H9 (cell line): Measurements from ENCODE around the gene CDH6. TPM values are rescaled to one million over a fixed set of nuclear protein-coding genes. Genes with fewer than 3 reads are reported as not detected.

Experiments used
- DNase-seq: peaks from one replicate; pipeline ENCODE4 v3.0.0-alpha.2; 2017
- H2AFZ ChIP-seq: one replicate; pipeline ENCODE4 v1.6.1; 2013; ENCODE audit warnings: mild to moderate bottlenecking, low read length, control low read depth, moderate library complexity
- H2AK5ac ChIP-seq: 2 replicates; pipeline ENCODE4 v1.6.1; 2013; ENCODE audit warnings: low read length, control low read depth, mixed read lengths; ENCODE audit not compliant: insufficient read length
- H2BK120ac ChIP-seq: one replicate; pipeline ENCODE4 v1.6.1; 2013; ENCODE audit warnings: low read depth, mild to moderate bottlenecking, low read length, control low read depth, inconsistent platforms; ENCODE audit not compliant: poor library complexity, severe bottlenecking
- H2BK12ac ChIP-seq: 2 replicates; pipeline ENCODE4 v1.6.1; 2013; ENCODE audit warnings: low read length, control low read depth, mixed read lengths, low read depth; ENCODE audit not compliant: insufficient read length
- H2BK15ac ChIP-seq: 2 replicates; pipeline ENCODE4 v1.6.1; 2013; ENCODE audit warnings: low read depth, low read length, control low read depth
- H2BK20ac ChIP-seq: one replicate; pipeline ENCODE4 v1.6.1; 2013; ENCODE audit warnings: low read depth, mild to moderate bottlenecking, low read length, control low read depth, inconsistent platforms; ENCODE audit not compliant: poor library complexity, severe bottlenecking
- H2BK5ac ChIP-seq: 2 replicates; pipeline ENCODE4 v1.6.1; 2013; ENCODE audit warnings: low read length, control low read depth, mixed read lengths; ENCODE audit not compliant: insufficient read length
- H3K14ac ChIP-seq: 2 replicates; pipeline ENCODE4 v1.6.1; 2013; ENCODE audit warnings: low read length, control low read depth; ENCODE audit not compliant: insufficient read depth
- H3K18ac ChIP-seq: 2 replicates; pipeline ENCODE4 v1.6.1; 2013; ENCODE audit warnings: low read depth, mild to moderate bottlenecking, mixed read lengths, low read length, control low read depth; ENCODE audit not compliant: insufficient read length
- H3K23ac ChIP-seq: 2 replicates; pipeline ENCODE4 v1.6.1; 2013; ENCODE audit warnings: low read length, control low read depth, mixed read lengths, low read depth; ENCODE audit not compliant: insufficient read length
- H3K23me2 ChIP-seq: 2 replicates; pipeline ENCODE4 v1.6.1; 2013; ENCODE audit warnings: low read depth, mild to moderate bottlenecking, mixed read lengths, low read length, control low read depth; ENCODE audit not compliant: insufficient read length, poor library complexity, severe bottlenecking
- H3K27ac ChIP-seq: 2 replicates; pipeline ENCODE4 v1.5.1; 2013; ENCODE audit warnings: low read length, control low read depth, mixed read lengths, low read depth; ENCODE audit not compliant: insufficient read length
- H3K27me3 ChIP-seq: 2 replicates; pipeline ENCODE4 v1.6.1; 2013; ENCODE audit warnings: low read length, control low read depth, inconsistent platforms; ENCODE audit not compliant: insufficient read depth
- H3K4ac ChIP-seq: 2 replicates; pipeline ENCODE4 v1.6.1; 2013; ENCODE audit warnings: low read depth, mild to moderate bottlenecking, control low read depth, inconsistent platforms, low read length, moderate library complexity
- H3K4me1 ChIP-seq: 2 replicates; pipeline ENCODE4 v1.6.1; 2013; ENCODE audit warnings: low read length, control low read depth, inconsistent platforms; ENCODE audit not compliant: insufficient read depth
- H3K4me2 ChIP-seq: 2 replicates; pipeline ENCODE4 v1.6.1; 2013; ENCODE audit warnings: low read length, control low read depth, mixed read lengths; ENCODE audit not compliant: insufficient read length, insufficient read depth
- H3K56ac ChIP-seq: 2 replicates; pipeline ENCODE4 v1.6.1; 2013; ENCODE audit warnings: low read depth, mild to moderate bottlenecking, mixed read lengths, low read length, control low read depth; ENCODE audit not compliant: insufficient read length
- H3K79me1 ChIP-seq: 2 replicates; pipeline ENCODE4 v1.6.1; 2013; ENCODE audit warnings: low read depth, mild to moderate bottlenecking, moderate library complexity, low read length, control low read depth, inconsistent platforms; ENCODE audit not compliant: insufficient read depth, poor library complexity, severe bottlenecking
- H3K79me2 ChIP-seq: 2 replicates; pipeline ENCODE4 v1.6.1; 2013; ENCODE audit warnings: low read length, control low read depth, inconsistent platforms; ENCODE audit not compliant: insufficient read depth
- H3K9ac ChIP-seq: 2 replicates; pipeline ENCODE4 v1.6.1; 2013; ENCODE audit warnings: low read length, control low read depth, mixed read lengths; ENCODE audit not compliant: insufficient read length; ENCODE audit errors: extremely low read depth
- H3K9me3 ChIP-seq: one replicate; pipeline ENCODE4 v1.6.1; 2013; ENCODE audit warnings: low read depth, low read length, inconsistent platforms; ENCODE audit not compliant: control insufficient read depth
- H3T11ph ChIP-seq: one replicate; pipeline ENCODE4 v1.6.1; 2013; ENCODE audit warnings: mild to moderate bottlenecking, low read length, control low read depth, inconsistent platforms
- H4K20me1 ChIP-seq: one replicate; pipeline ENCODE4 v1.6.1; 2013; ENCODE audit not compliant: control insufficient read depth, insufficient read length, insufficient read depth
- H4K5ac ChIP-seq: 2 replicates; pipeline ENCODE4 v1.6.1; 2013; ENCODE audit warnings: low read depth, mild to moderate bottlenecking, mixed read lengths, low read length, control low read depth; ENCODE audit not compliant: insufficient read length
- H4K8ac ChIP-seq: replicated peaks from 2 replicates; pipeline ENCODE4 v1.6.1; 2013; ENCODE audit warnings: low read length, control low read depth, mixed read lengths, low read depth; ENCODE audit not compliant: insufficient read length
- H4K91ac ChIP-seq: 2 replicates; pipeline ENCODE4 v1.6.1; 2013; ENCODE audit warnings: low read depth, mild to moderate bottlenecking, moderate library complexity, mixed read lengths, low read length, control low read depth; ENCODE audit not compliant: insufficient read length
- H3K27ac Mint-ChIP-seq, 3 experiments: 2 replicates in 2 of 3; 3 replicates in 1 of 3; pipeline ENCODE4 v1.8.0; 2020 to 2021; ENCODE audit warnings: mixed read lengths in 3 of 3, mild to moderate bottlenecking in 1 of 3, moderate library complexity in 1 of 3
- H3K27me3 Mint-ChIP-seq: 2 replicates; pipeline ENCODE4 v1.8.0; 2021; ENCODE audit warnings: low read depth, mild to moderate bottlenecking, moderate library complexity, mixed read lengths
- H3K36me3 Mint-ChIP-seq, 3 experiments: 2 replicates in 2 of 3; 3 replicates in 1 of 3; pipeline ENCODE4 v1.8.0; 2020 to 2021; ENCODE audit warnings: low read depth in 3 of 3, mixed read lengths in 3 of 3; ENCODE audit not compliant: insufficient read depth in 1 of 3
- H3K4me1 Mint-ChIP-seq, 2 experiments: 2 replicates each; pipeline ENCODE4 v1.8.0; 2020; ENCODE audit warnings: mixed read lengths in 2 of 2
- H3K4me3 Mint-ChIP-seq, 2 experiments: 2 replicates in 1 of 2; 3 replicates in 1 of 2; pipeline ENCODE4 v1.8.0; 2020 to 2021; ENCODE audit warnings: mild to moderate bottlenecking in 2 of 2, mixed read lengths in 2 of 2, moderate library complexity in 1 of 2
- H3K9me3 Mint-ChIP-seq, 2 experiments: 2 replicates in 1 of 2; 3 replicates in 1 of 2; pipeline ENCODE4 v1.8.0; 2020; ENCODE audit warnings: mild to moderate bottlenecking in 2 of 2, mixed read lengths in 2 of 2, moderate library complexity in 1 of 2
- CTCF ChIP-seq: fragments of 200-600 bp; sonication (generic); conservative IDR thresholded peaks from 3 replicates; pipeline ENCODE4 v1.8.0; 2021; ENCODE audit warnings: antibody characterized with exemption, mild to moderate bottlenecking
- WGBS: extraction: QIAGEN DNeasy Blood & Tissue Kit; methylation state at CpG from one replicate; pipeline ENCODE4 v1.1.7; 2013; ENCODE audit warnings: missing lambda C conversion rate, low lambda C conversion rate, mixed read lengths; ENCODE audit not compliant: insufficient read length; ENCODE audit errors: extremely low coverage; 5-methylcytosine and 5-hydroxymethylcytosine counted together
- total RNA-seq: library from RNA; stranded (reverse); gene quantifications from 2 replicates; pipeline ENCODE4 v1.2.1, GENCODE V29; 2021

The CDH6 gene
- total RNA-seq, 1 experiment from 2014 or later: 11.7 TPM

DNA sequence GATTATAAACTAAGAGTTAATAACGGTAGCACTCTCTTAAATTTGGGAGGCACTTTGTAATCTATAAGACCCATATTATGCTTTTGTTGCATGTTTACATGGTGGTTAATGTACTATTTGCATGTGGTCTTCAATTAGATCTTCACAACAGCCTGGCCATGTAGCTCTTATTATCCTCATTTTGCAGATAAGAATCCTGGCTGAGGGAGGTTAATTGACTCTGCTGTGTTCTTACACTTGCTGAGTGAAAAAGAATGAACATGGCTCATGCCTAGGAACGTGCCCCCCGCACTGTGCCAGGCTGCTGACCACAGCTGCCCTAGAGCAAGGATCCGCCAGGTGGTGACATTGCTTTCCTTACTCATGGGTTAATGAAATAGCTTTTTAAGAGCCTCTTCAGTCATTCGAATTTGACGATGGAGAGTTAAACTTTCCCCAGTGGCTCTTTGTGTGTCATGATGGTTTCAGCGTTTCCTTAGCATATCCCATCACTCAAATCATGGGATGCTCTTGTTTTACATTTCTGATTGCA lies 97.9 kb downstream of the CDH6 start:
- no peak overlapping the region for H3K4ac ChIP-seq
- peak; percentile 58 for DNase-seq
- peaks cover 3% of the 10 kb centered on the region; the same call in 1 of the 2 replicates for H3K4me1 ChIP-seq
- no CpG with 5 or more reads among the region's 7 CpGs for WGBS
- no peak overlapping the region for H2BK5ac ChIP-seq
- no peak overlapping the region for H2AK5ac ChIP-seq
- Mint-ChIP-seq H3K4me3 (no peak overlapping the region), H3K27ac (no peak overlapping the region; a peak in 1 of 7 replicates), H3K27me3 (no peaks in the 10 kb centered on the region), H3K9me3 (no peaks in the 10 kb centered on the region; a peak in 1 of 5 replicates), H3K4me1 (peaks cover 13 to 15% of the 10 kb centered on the region in 2 experiments; a peak in 3 of 4 replicates), H3K36me3 (no peaks in the 10 kb centered on the region)
- H4K20me1 ChIP-seq: no peaks in the 10 kb centered on the region
- H2BK120ac ChIP-seq: no peak overlapping the region
- H2BK15ac ChIP-seq: no peak overlapping the region
- H2AFZ ChIP-seq: no peak overlapping the region
- H2BK12ac ChIP-seq: no peak overlapping the region
- H3K23me2 ChIP-seq: no peaks in the 10 kb centered on the region
- no peak overlapping the region for H3K18ac ChIP-seq
- no peak overlapping the region for H3K4me2 ChIP-seq
- TF ChIP-seq CTCF: peak; percentile 57; the same call in 2 of the 3 replicates
- H3K14ac ChIP-seq: no peak overlapping the region
- no peak overlapping the region for H2BK20ac ChIP-seq
- no peak overlapping the region for H4K8ac ChIP-seq
- no peak overlapping the region for H3K23ac ChIP-seq
- H3K9ac ChIP-seq: no peak overlapping the region
- H3K56ac ChIP-seq: no peak overlapping the region
- no peak overlapping the region for H3K27ac ChIP-seq
- no peaks in the 10 kb centered on the region for H3K79me2 ChIP-seq
- no peaks in the 10 kb centered on the region for H3K9me3 ChIP-seq
- no peaks in the 10 kb centered on the region for H3K79me1 ChIP-seq
- H4K5ac ChIP-seq: no peak overlapping the region
- H3K27me3 ChIP-seq: no peaks in the 10 kb centered on the region
- H3T11ph ChIP-seq: no peak overlapping the region
- H4K91ac ChIP-seq: no peak overlapping the region
